CD14-positive monocyte (primary cell): ENCODE data around the gene OR7A5. TPM values are rescaled to one million over a fixed set of nuclear protein-coding genes. Genes with fewer than 3 reads are reported as not detected.
"Not testable (repeated sequence)": the region's sequence is repeated elsewhere in the genome, so short reads cannot be mapped to it uniquely, and the experiment has no call there.

Experiments
- DNase-seq, 3 donors: peaks; one replicate each; pipeline ENCODE4 v3.0.0-alpha.2; 2011 to 2022
- H2AFZ ChIP-seq: 2 replicates; pipeline ENCODE4 v1.6.0; 2012; ENCODE audit warnings: mild to moderate bottlenecking, low read depth, low read length, inconsistent platforms; ENCODE audit not compliant: insufficient read depth, poor library complexity, severe bottlenecking
- H3K27ac ChIP-seq, 2 donors: 1 replicate in 1 of 2; 2 replicates in 1 of 2; pipeline ENCODE4 v1.5.1; 2012 to 2013; ENCODE audit warnings: low read length in 2 of 2, control low read depth in 1 of 2, inconsistent platforms in 1 of 2, low read depth in 1 of 2, mild to moderate bottlenecking in 1 of 2
- H3K27me3 ChIP-seq, 2 donors: one replicate each; pipeline versions ENCODE4 v1.6.0 to v1.6.1; 2011 to 2013; ENCODE audit warnings: low read length in 2 of 2; ENCODE audit not compliant: control insufficient read depth in 2 of 2, insufficient read depth in 2 of 2
- H3K36me3 ChIP-seq, 2 donors: replicated peaks in 1 of 2; 1 replicate in 1 of 2; 2 replicates in 1 of 2; pipeline versions ENCODE4 v1.5.1 to v1.6.1; 2012 to 2013; ENCODE audit warnings: low read length in 2 of 2, control low read depth in 1 of 2, inconsistent platforms in 1 of 2, mild to moderate bottlenecking in 1 of 2; ENCODE audit not compliant: insufficient read depth in 2 of 2, control insufficient read depth in 1 of 2
- H3K4me1 ChIP-seq, 2 donors: 1 replicate in 1 of 2; 2 replicates in 1 of 2; pipeline versions ENCODE4 v1.5.1 to v1.6.1; 2012 to 2013; ENCODE audit warnings: low read length in 2 of 2, control low read depth in 1 of 2, inconsistent platforms in 1 of 2, mild to moderate bottlenecking in 1 of 2, moderate library complexity in 1 of 2; ENCODE audit not compliant: insufficient read depth in 2 of 2, control insufficient read depth in 1 of 2
- H3K4me2 ChIP-seq: replicated peaks from 2 replicates; pipeline ENCODE3; 2012; ENCODE audit warnings: low read length, moderate library complexity, mild to moderate bottlenecking; ENCODE audit not compliant: poor library complexity, severe bottlenecking; ENCODE audit errors: extremely low read depth
- H3K4me3 ChIP-seq, 3 experiments: fragments of 200-600 bp in 1 of 3; sonication (generic) in 1 of 3; replicated peaks in 1 of 3; 1 replicate in 2 of 3; 2 replicates in 1 of 3; pipeline ENCODE4 v1.5.1; 2011 to 2013; ENCODE audit warnings: low read length in 3 of 3, mild to moderate bottlenecking in 3 of 3, control low read depth in 2 of 3, low read depth in 2 of 3, inconsistent platforms in 1 of 3, moderate library complexity in 1 of 3
- H3K79me2 ChIP-seq: 2 replicates; pipeline ENCODE4 v1.6.0; 2012; ENCODE audit warnings: mild to moderate bottlenecking, control low read depth, inconsistent platforms, low read length, moderate library complexity; ENCODE audit not compliant: insufficient read depth
- H3K9ac ChIP-seq: 2 replicates; pipeline ENCODE4 v1.6.0; 2017; ENCODE audit warnings: low read length, mild to moderate bottlenecking; ENCODE audit not compliant: insufficient read depth, poor library complexity, severe bottlenecking
- H3K9me3 ChIP-seq, 2 donors: replicated peaks in 1 of 2; 1 replicate in 1 of 2; 2 replicates in 1 of 2; pipeline versions ENCODE4 v1.5.1 to v1.6.1; 2012 to 2013; ENCODE audit warnings: low read length in 2 of 2, control low read depth in 1 of 2; ENCODE audit not compliant: control insufficient read depth in 1 of 2, insufficient read depth in 1 of 2
- H4K20me1 ChIP-seq: 2 replicates; pipeline ENCODE4 v1.6.0; 2012; ENCODE audit warnings: mild to moderate bottlenecking, low read length, control low read depth, moderate library complexity; ENCODE audit not compliant: insufficient read depth
- H3K27ac Mint-ChIP-seq, 7 donors: one replicate each; pipeline ENCODE4 v1.8.0; 2020; ENCODE audit warnings: mild to moderate bottlenecking in 7 of 7, mixed read lengths in 7 of 7, moderate library complexity in 6 of 7, inconsistent platforms in 2 of 7
- H3K27me3 Mint-ChIP-seq, 3 donors: one replicate each; pipeline ENCODE4 v1.8.0; 2021 to 2022; ENCODE audit warnings: low read depth in 3 of 3, mild to moderate bottlenecking in 3 of 3, mixed read lengths in 3 of 3, moderate library complexity in 3 of 3, inconsistent platforms in 1 of 3
- H3K36me3 Mint-ChIP-seq, 2 donors: one replicate each; pipeline ENCODE4 v1.8.0; 2020; ENCODE audit warnings: mixed read lengths in 2 of 2, inconsistent platforms in 1 of 2, mild to moderate bottlenecking in 1 of 2
- H3K4me1 Mint-ChIP-seq: one replicate; pipeline ENCODE4 v1.8.0; 2020; ENCODE audit warnings: mild to moderate bottlenecking, mixed read lengths
- H3K4me3 Mint-ChIP-seq, 2 donors: one replicate each; pipeline ENCODE4 v1.8.0; 2020; ENCODE audit warnings: mild to moderate bottlenecking in 2 of 2, mixed read lengths in 2 of 2, moderate library complexity in 1 of 2
- H3K9me3 Mint-ChIP-seq, 7 donors: one replicate each; pipeline ENCODE4 v1.8.0; 2020 to 2022; ENCODE audit warnings: mixed read lengths in 7 of 7, mild to moderate bottlenecking in 6 of 7, moderate library complexity in 6 of 7, inconsistent platforms in 2 of 7
- WGBS: methylation state at CpG from one replicate; pipeline ENCODE4 v1.1.5; 2013; ENCODE audit warnings: missing lambda C conversion rate; ENCODE audit not compliant: insufficient coverage; 5-methylcytosine and 5-hydroxymethylcytosine counted together
- intact Hi-C, 2 donors: fragments of 100-400 bp; cut with micrococcal nuclease; formaldehyde crosslinking; loops; one replicate each; pipeline versions ENCODE4 v1.15.0 to v1.15.1; 2023
- polyA plus RNA-seq, 3 donors: library from polyadenylated mRNA; depleted of rRNA in 1 of 3; unstranded in 2 of 3; stranded (reverse) in 1 of 3; fragments of 300-500 nt in 2 of 3; fragments of >200 nt in 1 of 3; fragmentation: Illumina TruSeq in 2 of 3; gene quantifications; 1 replicate in 2 of 3; 2 replicates in 1 of 3; pipeline ENCODE4 v1.2.3, GENCODE V29; 2012 to 2021
- TF ChIP-seq, protein P1 (sequence below): fragments of 200-600 bp; IDR thresholded peaks from one replicate; pipeline ENCODE4 v1.8.0; 2022; ENCODE audit warnings: antibody characterized with exemption, mild to moderate bottlenecking

The OR7A5 gene
- polyA plus RNA-seq, 3 donors = not detected

- Histone ChIP-seq H3K4me1 (peaks cover 68 to 77% of the 10 kb centered on the region in 2 donors), H3K4me3 (peak overlapping the region in 1 of 3 experiments; percentile 56), H3K27ac (peak overlapping the region; percentile 92 to 95), H3K4me2 (peak overlapping the region; percentile 24), H3K9ac (peak overlapping the region; percentile 81)
- not testable (repeated sequence) for H3K36me3 ChIP-seq, H3K27me3 ChIP-seq, H3K9me3 ChIP-seq, H3K79me2 ChIP-seq, H4K20me1 ChIP-seq, H2AFZ ChIP-seq, H3K36me3 Mint-ChIP-seq, H3K9me3 Mint-ChIP-seq
- Mint-ChIP-seq H3K4me1 (peaks cover 63% of the 10 kb centered on the region), H3K27me3 (peaks cover 1 to 11% (median 2%) of the 10 kb centered on the region in 3 donors), H3K4me3 (peak overlapping the region; percentile 58 to 75), H3K27ac (peak overlapping the region; percentile 98 to 100 (median 99))
- WGBS = 33% methylated on average over 2 of the region's 8 CpGs
- intact Hi-C loops = loop anchor here in 1 of 2 donors (10.0 kb wide), 2 partner anchors 109 to 409 kb away; partner anchors contain the start of gene ADGRE3
- peak; percentile 42 to 49 (median 48) for DNase-seq
Measured at GRCh38 chr19:14783410-14783998, 51.5 kb downstream of the OR7A5 start.

DNA sequence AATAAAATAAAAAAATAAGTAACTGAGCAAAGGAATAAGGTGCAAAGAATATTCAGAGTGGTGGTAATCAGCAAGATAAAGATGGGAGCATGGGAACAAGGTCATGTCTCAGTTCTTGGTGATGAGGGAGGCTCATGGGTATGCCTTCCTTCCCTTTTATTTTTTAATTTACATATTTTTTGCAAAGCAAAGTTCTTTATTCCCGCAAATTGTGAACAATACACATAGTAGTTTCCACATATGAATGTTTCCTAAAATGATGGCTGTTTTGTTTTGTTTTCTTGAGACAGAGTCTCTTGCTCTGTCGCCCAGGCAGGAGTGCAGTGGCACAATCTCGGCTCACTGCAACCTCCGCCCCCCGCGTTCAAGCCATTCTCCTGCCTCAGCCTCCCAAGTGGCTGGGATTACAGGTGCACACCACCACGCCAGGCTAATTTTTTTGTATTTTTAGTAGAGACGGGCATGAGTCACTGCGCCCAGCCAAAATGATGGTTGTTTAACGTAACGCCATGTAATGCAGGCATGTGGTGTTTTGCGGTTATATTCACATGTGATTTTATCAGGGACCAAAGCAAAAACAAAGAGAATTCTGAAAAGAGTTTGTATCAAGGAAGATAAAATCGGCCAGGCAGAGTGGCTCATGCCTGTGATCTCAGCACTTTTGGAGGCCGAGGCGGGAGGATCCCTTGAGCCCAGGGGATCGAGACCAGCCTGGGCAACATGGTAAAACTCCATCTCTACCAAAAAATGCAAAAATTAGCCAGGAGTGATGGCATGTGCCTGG lies 52.2 kb downstream of the OR7A5 start:
- Mint-ChIP-seq H3K36me3 (no peaks in the 10 kb centered on the region), H3K4me3 (peak overlapping the region; percentile 39 to 75), H3K4me1 (peaks cover 61% of the 10 kb centered on the region), H3K9me3 (peaks cover 0 to 5% (median 0%) of the 10 kb centered on the region in 7 donors), H3K27me3 (peaks cover 1 to 8% (median 6%) of the 10 kb centered on the region in 3 donors), H3K27ac (peak overlapping the region; percentile 98 to 100 (median 99))
- Histone ChIP-seq H3K36me3 (no peaks in the 10 kb centered on the region), H3K9ac (peak overlapping the region; percentile 36), H3K4me1 (peaks cover 65 to 74% of the 10 kb centered on the region in 2 donors), H3K27ac (peak overlapping the region; percentile 92 to 95), H3K79me2 (no peaks in the 10 kb centered on the region), H4K20me1 (no peaks in the 10 kb centered on the region), H3K27me3 (no peaks in the 10 kb centered on the region), H3K4me3 (peak overlapping the region in 1 of 3 experiments; percentile 56), H3K4me2 (peak overlapping the region; percentile 24), H3K9me3 (no peaks in the 10 kb centered on the region), H2AFZ (no peak overlapping the region)
- 90% methylated on average over 9 of the region's 16 CpGs for WGBS
- TF ChIP-seq, protein P1, sequence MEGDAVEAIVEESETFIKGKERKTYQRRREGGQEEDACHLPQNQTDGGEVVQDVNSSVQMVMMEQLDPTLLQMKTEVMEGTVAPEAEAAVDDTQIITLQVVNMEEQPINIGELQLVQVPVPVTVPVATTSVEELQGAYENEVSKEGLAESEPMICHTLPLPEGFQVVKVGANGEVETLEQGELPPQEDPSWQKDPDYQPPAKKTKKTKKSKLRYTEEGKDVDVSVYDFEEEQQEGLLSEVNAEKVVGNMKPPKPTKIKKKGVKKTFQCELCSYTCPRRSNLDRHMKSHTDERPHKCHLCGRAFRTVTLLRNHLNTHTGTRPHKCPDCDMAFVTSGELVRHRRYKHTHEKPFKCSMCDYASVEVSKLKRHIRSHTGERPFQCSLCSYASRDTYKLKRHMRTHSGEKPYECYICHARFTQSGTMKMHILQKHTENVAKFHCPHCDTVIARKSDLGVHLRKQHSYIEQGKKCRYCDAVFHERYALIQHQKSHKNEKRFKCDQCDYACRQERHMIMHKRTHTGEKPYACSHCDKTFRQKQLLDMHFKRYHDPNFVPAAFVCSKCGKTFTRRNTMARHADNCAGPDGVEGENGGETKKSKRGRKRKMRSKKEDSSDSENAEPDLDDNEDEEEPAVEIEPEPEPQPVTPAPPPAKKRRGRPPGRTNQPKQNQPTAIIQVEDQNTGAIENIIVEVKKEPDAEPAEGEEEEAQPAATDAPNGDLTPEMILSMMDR = no peak
- intact Hi-C loops = loop anchor here in 1 of 2 donors (10.0 kb wide), 2 partner anchors 108 to 408 kb away; partner anchors contain the start of gene ADGRE3
- no peak for DNase-seq

DNA sequence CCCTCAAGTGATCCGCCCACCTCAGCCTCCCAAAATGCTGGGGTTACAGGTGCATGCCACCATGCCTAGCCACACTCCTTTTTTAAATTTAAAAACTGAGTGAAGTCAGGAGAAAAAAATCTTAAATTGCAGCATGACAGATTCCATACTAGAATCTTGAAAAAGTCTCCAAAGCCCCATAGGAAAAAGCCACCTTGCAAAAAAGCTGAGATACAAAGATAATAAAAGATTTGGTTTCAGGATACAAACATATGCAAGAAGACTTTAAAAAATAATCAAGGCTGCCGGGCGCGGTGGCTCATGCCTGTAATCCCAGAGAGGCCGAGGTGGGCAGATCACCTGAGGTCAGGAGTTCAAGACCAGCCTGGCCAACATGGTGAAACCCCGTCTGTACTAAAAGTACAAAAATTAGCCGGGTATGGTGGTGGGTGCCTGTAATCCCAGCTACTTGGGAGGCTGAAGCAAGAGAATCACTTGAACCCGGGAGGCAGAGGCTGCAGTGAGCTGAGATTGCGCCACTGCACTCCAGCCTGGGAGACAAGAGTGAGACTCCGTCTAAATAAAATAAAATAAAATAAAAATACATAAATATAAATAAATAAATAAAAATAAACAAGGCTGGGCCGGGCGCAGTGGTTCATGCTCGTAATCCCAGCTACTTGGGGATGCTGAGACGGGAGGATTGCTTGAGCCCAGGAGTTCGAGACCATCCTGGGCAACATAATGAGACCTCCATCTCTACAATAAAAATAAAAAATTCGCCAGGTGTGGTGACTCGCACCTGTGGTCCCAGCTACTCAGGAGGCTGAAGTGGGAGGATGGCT lies 53.1 kb downstream of the OR7A5 start:
- not testable (repeated sequence) for H3K79me2 ChIP-seq, DNase-seq, H3K4me2 ChIP-seq, H3K36me3 ChIP-seq, H3K9me3 Mint-ChIP-seq, H3K4me3 Mint-ChIP-seq, H4K20me1 ChIP-seq, H3K9ac ChIP-seq, H3K27me3 ChIP-seq, H2AFZ ChIP-seq, H3K36me3 Mint-ChIP-seq, H3K4me3 ChIP-seq, H3K27me3 Mint-ChIP-seq, H3K9me3 ChIP-seq
- Histone ChIP-seq H3K27ac (peak overlapping the region in 1 of 2 donors; percentile 20), H3K4me1 (peaks cover 61 to 69% of the 10 kb centered on the region in 2 donors)
- WGBS = 100% methylated on average over 7 of the region's 17 CpGs
- intact Hi-C loops = loop anchor here in 1 of 2 donors (10.0 kb wide), 2 partner anchors 107 to 407 kb away; partner anchors contain the start of gene ADGRE3
- peak overlapping the region in 4 of 7 donors; percentile 50 to 100 (median 88) for H3K27ac Mint-ChIP-seq
- peaks cover 61% of the 10 kb centered on the region for H3K4me1 Mint-ChIP-seq
